Upper lobe of right lung (tissue), 1 donor: ENCODE results near the gene ARHGAP6. TPM values are rescaled to one million over a fixed set of nuclear protein-coding genes. Genes with fewer than 3 reads are reported as not detected.

Experiments
- ATAC-seq: fragments of 200-7000 bp; cut with Tn5 transposase; one replicate; pipeline ENCODE4 v1.9.1; 2020; ENCODE audit warnings: mild to moderate bottlenecking, moderate library complexity
- DNase-seq: peaks from one replicate; pipeline ENCODE4 v3.0.0-alpha.2; 2020
- H3K27ac ChIP-seq: fragments of 200-600 bp; one replicate; pipeline ENCODE4 v1.8.0; 2022
- H3K27me3 ChIP-seq: fragments of 200-600 bp; one replicate; pipeline ENCODE4 v1.8.0; 2022; ENCODE audit warnings: mild to moderate bottlenecking
- H3K36me3 ChIP-seq: fragments of 200-600 bp; one replicate; pipeline ENCODE4 v1.8.0; 2022
- H3K4me1 ChIP-seq: fragments of 200-600 bp; one replicate; pipeline ENCODE4 v1.8.0; 2022
- H3K4me3 ChIP-seq: fragments of 200-600 bp; one replicate; pipeline ENCODE4 v1.8.0; 2022; ENCODE audit warnings: mild to moderate bottlenecking
- H3K9me3 ChIP-seq: fragments of 200-600 bp; one replicate; pipeline ENCODE4 v1.8.0; 2022
- CTCF ChIP-seq: fragments of 200-600 bp; IDR thresholded peaks from one replicate; pipeline ENCODE4 v1.8.0; 2022; ENCODE audit warnings: antibody characterized with exemption
- intact Hi-C: fragments of 100-400 bp; cut with DNase I; formaldehyde crosslinking; loops from one replicate; pipeline ENCODE4 v1.11.0; 2022
- total RNA-seq: library from RNA; stranded (reverse); fragmentation: NEBNext Ultra II Directional; extraction: Animal tissue kit (Norgen Biotek cat#: 25700); gene quantifications from one replicate; pipeline ENCODE4 v1.2.1, GENCODE V29; 2021
- donor health status: DM: no; HTN: yes; CAD: no; lungs with severe emphysema.

ARHGAP6 gene
- total RNA-seq, 1 donor from 2014 or later: 17.1 TPM

GRCh38 chrX:11171956-11172355 lies 493.8 kb downstream of the ARHGAP6 start:
- Histone ChIP-seq H3K9me3 (no peaks in the 10 kb centered on the region), H3K4me3 (no peak overlapping the region), H3K36me3 (no peaks in the 10 kb centered on the region), H3K27ac (no peak overlapping the region), H3K27me3 (no peaks in the 10 kb centered on the region), H3K4me1 (no peaks in the 10 kb centered on the region)
- no peak for TF ChIP-seq CTCF
- intact Hi-C loops: no loop called here
- DNase-seq (no peak), ATAC-seq (no peak)

- no peaks in the 10 kb centered on the region for H3K27me3 ChIP-seq
- H3K4me3 ChIP-seq: no peak overlapping the region
- no peaks in the 10 kb centered on the region for H3K36me3 ChIP-seq
- DNase-seq (no peak), ATAC-seq (no peak)
- H3K9me3 ChIP-seq: no peaks in the 10 kb centered on the region
- H3K27ac ChIP-seq: no peak overlapping the region
- intact Hi-C loops: no loop called here
- no peaks in the 10 kb centered on the region for H3K4me1 ChIP-seq
- TF ChIP-seq CTCF: no peak
These were observed 501.3 kb downstream of the ARHGAP6 start for GRCh38 chrX:11164433-11164832.

- ATAC-seq (no peak), DNase-seq (no peak)
- Histone ChIP-seq H3K27ac (no peak overlapping the region), H3K27me3 (no peaks in the 10 kb centered on the region), H3K9me3 (no peaks in the 10 kb centered on the region), H3K4me3 (no peak overlapping the region), H3K4me1 (no peaks in the 10 kb centered on the region), H3K36me3 (peaks cover 4% of the 10 kb centered on the region)
- intact Hi-C loops: no loop called here
- TF ChIP-seq CTCF: no peak
These were observed 506.6 kb downstream of the ARHGAP6 start for GRCh38 chrX:11159149-11159548.

GRCh38 chrX:11151799-11152559 lies 513.7 kb downstream of the ARHGAP6 start:
- Histone ChIP-seq H3K27ac (no peak overlapping the region), H3K27me3 (no peaks in the 10 kb centered on the region), H3K9me3 (no peaks in the 10 kb centered on the region), H3K4me1 (no peaks in the 10 kb centered on the region), H3K4me3 (no peak overlapping the region), H3K36me3 (peaks cover 4% of the 10 kb centered on the region)
- DNase-seq: no peak
- TF ChIP-seq CTCF: no peak
- intact Hi-C loops: no loop called here
- ATAC-seq: no peak

- no peaks in the 10 kb centered on the region for H3K27me3 ChIP-seq
- no peaks in the 10 kb centered on the region for H3K36me3 ChIP-seq
- H3K4me1 ChIP-seq: no peaks in the 10 kb centered on the region
- H3K9me3 ChIP-seq: no peaks in the 10 kb centered on the region
- H3K27ac ChIP-seq: no peak overlapping the region
- DNase-seq: no peak
- intact Hi-C loops: no loop called here
- no peak for ATAC-seq
- TF ChIP-seq CTCF: no peak
- no peak overlapping the region for H3K4me3 ChIP-seq
These were observed 517.3 kb downstream of the ARHGAP6 start for GRCh38 chrX:11148401-11148800.

- no peak for ATAC-seq
These were observed 519.3 kb downstream of the ARHGAP6 start for GRCh38 chrX:11146411-11146810.

More at GRCh38 chrX:11146411-11146810, 519.3 kb downstream of the ARHGAP6 start:
- intact Hi-C loops: no loop called here
- Histone ChIP-seq H3K9me3 (no peaks in the 10 kb centered on the region), H3K4me1 (no peaks in the 10 kb centered on the region), H3K36me3 (no peaks in the 10 kb centered on the region), H3K27me3 (no peaks in the 10 kb centered on the region), H3K27ac (no peak overlapping the region), H3K4me3 (no peak overlapping the region)
- no peak for DNase-seq
- no peak for TF ChIP-seq CTCF
